Ectodermal cell (in vitro differentiated cells): ENCODE results near the gene SLC7A7.

Source experiments
- H3K27ac ChIP-seq: 2 replicates; pipeline ENCODE4 v1.7.0; 2013; ENCODE audit warnings: mild to moderate bottlenecking, low read depth, low read length; ENCODE audit not compliant: insufficient read depth, poor library complexity, severe bottlenecking
- H3K27me3 ChIP-seq: 2 replicates; pipeline ENCODE4 v1.7.0; 2013; ENCODE audit warnings: mild to moderate bottlenecking, low read length; ENCODE audit not compliant: insufficient read depth, control insufficient read depth, poor library complexity, severe bottlenecking
- H3K36me3 ChIP-seq: one replicate; pipeline ENCODE4 v1.7.0; 2013; ENCODE audit warnings: low read length; ENCODE audit not compliant: control insufficient read depth, insufficient read depth
- H3K4me1 ChIP-seq: one replicate; pipeline ENCODE4 v1.7.0; 2013; ENCODE audit warnings: low read length; ENCODE audit not compliant: control insufficient read depth, insufficient read depth
- H3K4me3 ChIP-seq: 2 replicates; pipeline ENCODE4 v1.7.0; 2013; ENCODE audit warnings: low read depth, low read length, control low read depth; ENCODE audit not compliant: insufficient read depth
- H3K9me3 ChIP-seq: 2 replicates; pipeline ENCODE4 v1.7.0; 2013; ENCODE audit warnings: mild to moderate bottlenecking, low read length, moderate library complexity; ENCODE audit not compliant: control insufficient read depth
- WGBS, 2 experiments: methylation state at CpG; one replicate each; pipeline ENCODE4 v1.1.7; 2013; ENCODE audit warnings: missing lambda C conversion rate in 2 of 2; 5-methylcytosine and 5-hydroxymethylcytosine counted together

The SLC7A7 gene

DNA sequence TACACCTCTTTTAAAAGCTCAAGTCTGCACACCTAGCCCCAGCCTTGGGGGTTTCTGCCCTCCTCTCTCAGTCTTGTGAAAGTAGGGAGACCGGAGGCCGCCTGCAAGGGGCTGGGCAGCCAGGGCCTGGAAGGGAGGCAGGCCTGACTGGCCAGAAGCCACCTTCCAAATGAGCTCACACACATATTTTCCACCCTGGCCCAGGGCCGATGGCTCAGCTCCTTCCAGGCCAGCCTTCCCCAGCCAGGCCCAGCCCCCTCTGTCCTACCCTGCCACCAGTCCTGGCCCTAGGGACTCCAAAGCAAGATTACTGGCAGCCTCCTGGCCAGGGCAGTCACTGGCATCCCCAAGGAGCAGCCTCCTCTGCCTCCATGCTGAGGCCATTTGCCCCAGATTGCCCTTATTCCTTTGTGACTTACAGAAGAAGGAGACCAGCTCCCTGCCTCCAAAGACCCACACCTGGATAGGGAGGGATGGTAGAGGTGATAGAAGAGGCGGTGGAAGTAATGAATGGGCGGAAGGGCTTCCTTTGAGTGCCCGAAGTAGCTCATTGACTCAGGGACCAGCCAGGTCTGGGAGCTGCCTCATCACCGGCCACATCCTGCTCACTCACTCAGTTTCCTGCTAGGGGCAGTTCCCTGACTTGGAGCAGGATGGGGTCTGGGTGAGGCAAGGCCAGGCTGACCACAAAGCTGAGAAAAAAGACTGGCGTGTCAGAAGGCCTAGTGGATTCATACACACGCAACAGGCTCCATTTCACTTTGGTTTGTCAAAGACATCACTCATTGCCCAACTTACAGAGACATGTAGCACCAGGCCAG, 35.9 kb upstream of the SLC7A7 start:
- no peaks in the 10 kb centered on the region for H3K36me3 ChIP-seq
- no peaks in the 10 kb centered on the region for H3K27me3 ChIP-seq
- H3K4me1 ChIP-seq = peaks cover 22% of the 10 kb centered on the region
- WGBS, 2 experiments = 89% methylated on average over 9 of the region's 9 CpGs
- H3K4me3 ChIP-seq = no peak overlapping the region
- no peaks in the 10 kb centered on the region for H3K9me3 ChIP-seq
- H3K27ac ChIP-seq = no peak overlapping the region

DNA sequence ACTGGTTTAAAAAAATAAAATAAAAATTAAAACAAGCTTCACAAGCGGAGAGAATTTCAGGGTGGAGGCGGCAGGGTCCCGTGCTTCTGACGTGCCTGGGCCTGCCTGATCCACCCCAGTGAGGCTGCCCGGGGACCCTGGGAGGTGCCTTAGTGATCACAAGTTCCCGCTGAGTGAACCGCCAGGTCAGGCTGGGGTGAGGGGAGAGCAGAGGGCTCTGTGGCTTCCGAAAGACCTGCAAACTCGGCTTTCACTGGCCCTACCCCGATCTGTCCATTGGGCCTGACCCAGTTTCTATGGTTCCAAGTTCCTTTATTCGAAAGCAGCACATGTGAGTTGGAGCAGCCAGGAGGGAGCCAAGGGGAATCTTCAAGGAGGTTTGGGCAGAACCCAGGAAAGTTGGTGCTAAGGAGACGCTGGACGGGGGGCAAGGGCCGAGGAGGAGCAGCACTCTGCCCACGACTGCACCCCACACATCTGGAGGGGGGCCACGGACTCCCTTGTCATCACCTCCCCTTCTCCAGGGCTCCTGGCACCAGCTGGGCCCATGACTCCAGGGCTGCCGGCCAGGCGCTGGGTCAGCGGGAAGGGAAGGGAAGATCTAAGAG, 34.1 kb upstream of the SLC7A7 start:
- no peak overlapping the region for H3K4me3 ChIP-seq
- H3K36me3 ChIP-seq = no peaks in the 10 kb centered on the region
- no peaks in the 10 kb centered on the region for H3K27me3 ChIP-seq
- peaks cover 22% of the 10 kb centered on the region for H3K4me1 ChIP-seq
- WGBS, 2 experiments = 81 to 82% methylated on average over 17 to 19 of the region's 19 CpGs
- no peaks in the 10 kb centered on the region for H3K9me3 ChIP-seq
- H3K27ac ChIP-seq = no peak overlapping the region

GRCh38 chr14:22848351-22849164, 33.3 kb upstream of the SLC7A7 start:
- no peaks in the 10 kb centered on the region for H3K9me3 ChIP-seq
- H3K4me1 ChIP-seq = peaks cover 22% of the 10 kb centered on the region
- no peak overlapping the region for H3K4me3 ChIP-seq
- H3K36me3 ChIP-seq = no peaks in the 10 kb centered on the region
- WGBS, 2 experiments = 66 to 73% methylated on average over 12 of the region's 12 CpGs
- no peaks in the 10 kb centered on the region for H3K27me3 ChIP-seq
- peak overlapping the region; percentile 33 for H3K27ac ChIP-seq

DNA sequence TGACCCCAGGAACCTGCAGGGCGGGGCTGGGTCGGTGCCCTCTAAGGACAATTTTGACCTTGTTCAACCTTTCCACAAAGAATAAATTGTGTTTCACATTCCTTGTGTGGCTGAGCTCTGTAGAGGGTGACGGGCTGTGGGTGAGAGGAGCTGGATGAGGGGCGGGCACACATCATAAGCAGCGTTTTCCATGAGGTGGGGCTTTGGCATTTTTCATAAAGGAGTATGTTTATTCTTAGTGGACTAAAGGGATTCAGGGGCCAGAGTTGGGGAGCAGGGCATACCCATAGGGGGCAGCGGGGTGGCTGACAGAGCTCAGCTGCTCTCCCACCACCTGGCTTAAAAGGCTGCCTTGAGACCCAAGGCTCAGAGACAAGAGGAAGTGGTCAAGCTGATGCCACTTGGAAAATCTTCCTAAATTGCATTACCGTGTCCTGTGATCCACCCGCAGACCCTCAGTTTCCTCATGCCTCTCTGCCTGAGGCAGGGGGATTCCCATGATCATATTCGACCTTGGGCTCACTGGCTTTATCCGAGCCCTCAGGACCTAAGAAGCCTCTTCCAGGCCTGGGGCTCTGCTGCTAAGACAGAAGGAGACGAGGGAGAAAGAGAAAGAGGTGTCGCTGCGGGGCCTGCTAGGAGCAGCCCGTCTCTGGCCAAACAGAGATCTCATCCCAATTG, 32.6 kb upstream of the SLC7A7 start:
- Histone ChIP-seq H3K27ac (no peak overlapping the region), H3K4me1 (peaks cover 22% of the 10 kb centered on the region), H3K9me3 (no peaks in the 10 kb centered on the region), H3K4me3 (no peak overlapping the region), H3K27me3 (no peaks in the 10 kb centered on the region), H3K36me3 (no peaks in the 10 kb centered on the region)
- WGBS, 2 experiments = 83% methylated on average over 14 of the region's 14 CpGs

DNA sequence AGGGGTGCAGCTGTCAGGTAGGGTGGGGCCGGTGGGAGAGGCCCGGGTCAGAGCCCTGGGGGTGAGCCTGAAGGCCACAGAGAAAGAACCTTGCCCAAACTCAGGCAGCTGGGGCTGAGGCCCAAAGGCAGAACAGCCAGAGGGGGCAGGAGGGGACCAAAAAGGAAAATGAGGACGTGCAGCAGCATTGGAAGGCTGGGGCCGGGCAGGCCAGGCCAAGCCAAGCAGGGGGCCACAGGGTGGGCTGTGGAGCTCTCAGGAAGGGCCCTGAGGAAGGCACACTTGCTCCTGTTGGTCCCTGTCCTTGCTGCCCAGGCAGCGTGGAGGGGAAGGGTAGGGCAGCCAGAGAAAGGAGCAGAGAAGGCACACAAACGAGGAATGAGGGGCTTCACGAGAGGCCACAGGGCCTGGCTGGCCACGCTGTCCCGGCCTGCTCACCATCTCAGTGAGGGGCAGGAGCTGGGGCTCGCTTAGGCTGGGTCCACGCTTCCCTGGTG, 31.6 kb upstream of the SLC7A7 start:
- WGBS, 2 experiments = 88 to 89% methylated on average over 11 of the region's 11 CpGs
- H3K27me3 ChIP-seq = no peaks in the 10 kb centered on the region
- H3K4me1 ChIP-seq = peaks cover 22% of the 10 kb centered on the region
- no peak overlapping the region for H3K27ac ChIP-seq
- H3K36me3 ChIP-seq = no peaks in the 10 kb centered on the region
- no peaks in the 10 kb centered on the region for H3K9me3 ChIP-seq
- H3K4me3 ChIP-seq = no peak overlapping the region

GRCh38 chr14:22845821-22846625, 30.8 kb upstream of the SLC7A7 start:
- Histone ChIP-seq H3K36me3 (no peaks in the 10 kb centered on the region), H3K4me3 (no peak overlapping the region), H3K9me3 (no peaks in the 10 kb centered on the region), H3K4me1 (peaks cover 22% of the 10 kb centered on the region), H3K27me3 (no peaks in the 10 kb centered on the region), H3K27ac (no peak overlapping the region)
- WGBS, 2 experiments = 92 to 94% methylated on average over 26 of the region's 26 CpGs

DNA sequence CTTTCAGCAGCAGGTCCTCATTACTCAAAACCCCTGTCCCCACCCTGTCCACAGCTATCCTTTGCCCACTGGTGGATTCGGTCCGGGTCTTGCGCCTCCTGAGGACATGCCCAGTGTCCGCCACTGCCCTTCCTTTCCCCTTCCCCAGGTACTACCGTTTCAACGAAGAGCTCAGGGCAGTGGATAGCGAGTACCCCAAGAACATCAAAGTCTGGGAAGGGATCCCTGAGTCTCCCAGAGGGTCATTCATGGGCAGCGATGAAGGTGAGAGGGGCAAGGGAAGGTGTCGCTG, 29.8 kb upstream of the SLC7A7 start:
- Histone ChIP-seq H3K9me3 (no peaks in the 10 kb centered on the region), H3K4me1 (peaks cover 22% of the 10 kb centered on the region), H3K36me3 (no peaks in the 10 kb centered on the region), H3K27me3 (no peaks in the 10 kb centered on the region), H3K27ac (no peak overlapping the region), H3K4me3 (no peak overlapping the region)
- WGBS, 2 experiments = 95 to 96% methylated on average over 9 of the region's 9 CpGs

- 94 to 95% methylated on average over 22 of the region's 22 CpGs for whole genome bisulfite sequencing, 2 experiments
- Histone ChIP-seq H3K27me3 (no peaks in the 10 kb centered on the region), H3K4me3 (no peak overlapping the region), H3K4me1 (peaks cover 19% of the 10 kb centered on the region), H3K36me3 (no peaks in the 10 kb centered on the region), H3K9me3 (no peaks in the 10 kb centered on the region), H3K27ac (no peak overlapping the region)
These were observed 29.2 kb upstream of the SLC7A7 start for GRCh38 chr14:22844221-22845102.
